Activated T-helper 1 cell treated with Interleukin-2 at 50 U/mL for 16 hours (primary cell): Measurements from ENCODE around the gene EFCAB8.

Experiments used
- DNase-seq: peaks from one replicate; pipeline ENCODE4 v3.0.0-alpha.2; 2020; ENCODE audit warnings: low read depth

The EFCAB8 gene

GRCh38 chr20:32986331-32986966, 127.7 kb downstream of the EFCAB8 start:
- DNase-seq, result no peak

DNA sequence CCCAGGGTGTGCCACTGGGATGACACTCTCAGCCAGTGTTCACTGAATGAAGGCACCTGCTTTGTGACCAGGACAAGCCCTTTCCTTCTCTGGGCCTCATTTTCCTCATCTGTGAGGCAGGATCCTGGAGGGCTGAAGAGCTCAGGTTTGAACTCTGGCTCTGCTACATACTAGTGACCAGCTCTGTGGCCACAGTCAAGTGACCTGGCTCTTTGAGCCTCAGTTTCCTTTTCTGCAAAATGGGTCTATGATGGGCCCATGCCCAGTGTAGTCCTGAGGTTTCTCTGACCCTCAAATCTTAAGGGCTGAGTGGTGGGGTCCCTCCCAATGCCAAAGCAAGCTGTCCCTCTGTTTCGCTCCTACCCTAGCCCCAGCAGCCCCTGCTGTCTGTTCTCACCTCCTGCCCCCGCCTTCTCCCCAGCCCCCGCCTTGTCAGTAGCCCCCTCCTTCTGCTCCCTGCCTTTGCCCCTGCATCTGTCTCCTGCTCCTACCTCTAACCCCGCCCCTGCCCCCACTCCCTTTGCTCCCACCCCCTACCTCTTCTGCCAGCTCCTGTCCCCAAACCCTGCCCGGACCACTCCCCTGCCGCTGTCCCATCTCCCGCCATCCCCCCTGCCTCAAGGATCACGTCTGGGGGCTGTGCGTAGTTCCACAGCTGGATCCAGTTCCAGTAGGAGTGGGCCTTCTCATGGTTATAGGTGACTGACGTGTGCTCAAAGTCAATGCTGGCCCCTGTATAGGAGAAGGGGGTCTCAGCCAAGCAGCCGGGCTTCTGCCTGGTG, 128.5 kb downstream of the EFCAB8 start:
- DNase-seq, result no peak

DNA sequence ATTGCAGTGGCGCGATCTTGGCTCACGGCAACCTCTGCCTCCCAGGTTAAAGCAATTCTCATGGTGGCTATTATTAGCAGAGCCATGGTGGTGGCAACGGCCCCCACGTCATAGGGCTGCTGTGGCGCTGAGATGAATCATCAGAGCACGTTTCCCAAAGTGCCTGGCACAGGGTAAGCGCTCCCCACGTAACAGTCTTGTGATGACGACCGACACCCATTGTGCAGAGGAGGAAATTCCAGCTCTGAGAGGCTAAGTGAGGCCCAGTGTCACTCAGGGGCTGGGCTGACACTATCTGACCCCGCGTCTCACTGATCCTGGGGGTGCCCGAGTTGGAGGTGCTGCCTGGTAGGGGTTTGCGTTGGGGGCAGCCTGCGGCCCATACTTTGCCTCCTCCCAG, 129.3 kb downstream of the EFCAB8 start:
- DNase-seq, result no peak

DNA sequence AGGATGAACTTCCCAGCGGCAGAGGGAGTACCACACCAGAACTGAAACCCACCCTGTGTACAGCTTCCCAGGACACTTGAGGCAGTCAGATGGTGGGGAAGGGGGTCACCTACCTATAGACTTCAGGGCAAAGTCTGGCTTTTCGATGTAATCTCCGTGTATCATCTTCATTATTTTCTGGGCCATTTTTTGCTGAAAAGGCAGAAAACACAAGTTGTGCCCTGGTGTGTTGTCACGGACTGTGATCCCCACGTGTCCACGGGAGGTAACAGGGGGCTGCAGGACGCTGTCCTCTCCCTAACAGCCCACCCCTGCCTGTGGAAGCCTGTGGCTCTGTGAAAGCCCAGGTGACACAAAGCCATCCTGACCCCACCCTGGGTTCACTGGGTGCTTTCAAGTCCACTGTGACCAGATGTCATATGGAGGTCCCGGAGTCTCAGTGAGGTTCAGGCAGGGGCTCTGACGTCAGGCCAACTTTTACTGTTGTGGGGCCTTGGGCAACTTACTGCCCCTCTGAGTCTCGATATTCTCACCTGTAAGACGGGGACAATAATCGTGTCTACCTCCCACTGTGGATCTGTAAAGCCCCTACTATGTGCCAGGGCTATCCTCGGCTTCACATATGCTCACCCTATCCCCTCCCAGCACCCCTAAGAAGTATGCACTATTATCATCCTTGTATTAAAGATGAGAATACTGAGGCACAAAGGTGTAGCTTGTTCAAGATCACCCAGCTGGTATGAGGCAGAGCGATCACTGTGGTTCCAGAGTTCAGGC, 131.0 kb downstream of the EFCAB8 start:
- no peak for DNase-seq

- no peak for DNase-seq
Measured at GRCh38 chr20:32990426-32990825, 131.7 kb downstream of the EFCAB8 start.

- no peak for DNase-seq
Measured at GRCh38 chr20:32991383-32991782, 132.7 kb downstream of the EFCAB8 start.

DNA sequence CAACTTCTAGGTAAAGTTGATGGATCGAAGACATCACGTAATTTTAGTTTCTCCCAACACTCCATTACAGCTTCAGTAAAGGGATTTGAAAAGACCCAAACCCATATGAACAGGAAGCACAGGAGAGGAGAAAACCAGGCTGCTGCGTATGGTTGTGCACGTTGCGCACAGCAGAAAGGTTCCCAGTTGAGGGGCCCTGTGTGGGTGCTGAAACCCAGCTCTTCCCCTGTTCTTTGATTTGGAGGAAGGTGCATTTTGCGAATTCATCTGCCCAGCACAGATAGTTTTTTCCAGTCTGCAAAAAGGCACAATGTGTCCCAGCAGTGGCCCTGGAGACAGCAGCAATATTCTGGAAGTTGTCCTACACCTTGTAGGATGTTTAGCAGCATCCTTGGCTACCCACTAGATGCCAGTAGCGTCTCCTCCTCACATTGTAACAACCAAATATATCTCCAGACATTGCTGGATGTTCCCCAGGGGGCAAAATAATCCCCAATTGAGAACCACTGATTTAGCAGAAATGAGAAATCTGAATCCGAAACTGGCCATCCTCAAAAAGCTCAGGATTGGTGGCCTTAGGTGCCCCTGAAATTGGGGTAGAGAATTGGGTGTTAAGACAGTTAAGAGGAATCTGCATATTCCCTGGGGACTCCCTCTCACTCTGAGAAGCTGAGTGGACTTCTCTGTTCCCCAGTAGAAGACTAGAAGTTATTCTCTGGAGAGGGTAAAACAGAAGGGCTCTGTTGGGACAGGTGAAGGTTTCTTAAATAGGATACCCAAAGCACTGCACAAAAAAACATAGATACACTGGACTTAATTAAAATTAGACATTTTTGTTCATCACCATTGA, 133.3 kb downstream of the EFCAB8 start:
- no peak for DNase-seq

DNA sequence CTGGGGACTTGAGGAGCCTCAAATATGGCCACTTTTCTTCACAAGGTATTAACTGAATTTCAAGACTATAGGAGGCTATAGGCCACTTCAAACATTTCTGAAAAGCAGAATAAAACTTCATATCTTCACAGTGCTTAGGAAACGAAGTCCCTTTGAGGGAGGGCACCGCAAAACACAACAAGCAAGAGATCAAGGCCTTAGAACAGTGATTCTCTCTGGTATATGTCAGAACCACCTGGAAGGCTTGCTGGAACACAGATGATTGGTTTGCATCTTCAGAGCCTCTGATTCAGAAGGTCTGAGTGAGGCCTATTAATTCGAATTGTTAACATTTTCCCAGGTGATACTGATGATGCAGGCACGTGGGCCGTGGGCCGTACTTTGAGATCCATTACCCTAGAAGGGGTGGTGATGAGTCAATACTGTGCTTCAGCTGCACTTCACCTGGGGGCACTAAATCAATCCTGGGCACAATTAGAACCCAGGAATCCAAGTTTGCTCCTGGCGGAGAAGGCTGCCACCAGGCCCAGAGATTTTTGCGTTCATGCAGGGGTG, 134.8 kb downstream of the EFCAB8 start:
- no peak for DNase-seq

DNA sequence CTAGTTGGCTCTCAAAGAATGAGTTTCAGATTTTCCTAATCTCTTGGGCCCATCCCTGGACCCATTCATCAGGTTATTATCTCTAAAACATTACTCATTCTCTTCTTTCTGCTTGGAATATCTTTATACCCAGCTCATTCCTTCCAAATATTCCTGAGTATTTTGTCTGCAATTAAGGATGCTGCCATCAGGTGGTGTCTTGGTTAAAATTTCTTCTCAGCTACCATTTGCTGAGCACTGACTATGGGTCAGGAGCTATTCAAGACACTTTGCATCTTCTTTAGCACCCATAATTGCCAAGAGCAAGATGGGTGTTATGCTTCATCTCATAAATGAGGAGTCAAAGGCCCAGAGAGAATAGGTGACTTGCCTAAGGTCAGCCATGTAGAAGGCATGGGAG, 137.1 kb downstream of the EFCAB8 start:
- no peak for DNase-seq

DNA sequence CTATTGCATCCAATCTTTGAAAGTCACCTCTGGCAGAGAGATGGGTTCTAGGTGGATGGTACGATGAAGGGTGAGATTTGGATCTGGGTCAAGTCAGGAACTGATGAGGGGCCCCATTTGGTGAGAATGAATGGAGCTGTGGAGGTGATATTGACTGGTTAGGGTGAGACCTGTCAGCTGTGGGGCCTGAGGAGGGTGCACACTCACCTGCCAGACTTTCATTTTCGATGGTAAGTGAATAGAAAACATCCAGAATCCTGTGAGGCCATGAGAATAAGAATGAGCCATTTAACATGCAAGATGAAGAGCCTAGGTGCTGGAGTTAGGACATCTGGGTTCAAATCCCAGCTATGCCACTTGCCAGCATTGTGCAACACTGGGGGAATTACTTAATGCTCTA, 138.7 kb downstream of the EFCAB8 start:
- no peak for DNase-seq

GRCh38 chr20:32999603-33000250, 141.0 kb downstream of the EFCAB8 start:
- no peak for DNase-seq

DNA sequence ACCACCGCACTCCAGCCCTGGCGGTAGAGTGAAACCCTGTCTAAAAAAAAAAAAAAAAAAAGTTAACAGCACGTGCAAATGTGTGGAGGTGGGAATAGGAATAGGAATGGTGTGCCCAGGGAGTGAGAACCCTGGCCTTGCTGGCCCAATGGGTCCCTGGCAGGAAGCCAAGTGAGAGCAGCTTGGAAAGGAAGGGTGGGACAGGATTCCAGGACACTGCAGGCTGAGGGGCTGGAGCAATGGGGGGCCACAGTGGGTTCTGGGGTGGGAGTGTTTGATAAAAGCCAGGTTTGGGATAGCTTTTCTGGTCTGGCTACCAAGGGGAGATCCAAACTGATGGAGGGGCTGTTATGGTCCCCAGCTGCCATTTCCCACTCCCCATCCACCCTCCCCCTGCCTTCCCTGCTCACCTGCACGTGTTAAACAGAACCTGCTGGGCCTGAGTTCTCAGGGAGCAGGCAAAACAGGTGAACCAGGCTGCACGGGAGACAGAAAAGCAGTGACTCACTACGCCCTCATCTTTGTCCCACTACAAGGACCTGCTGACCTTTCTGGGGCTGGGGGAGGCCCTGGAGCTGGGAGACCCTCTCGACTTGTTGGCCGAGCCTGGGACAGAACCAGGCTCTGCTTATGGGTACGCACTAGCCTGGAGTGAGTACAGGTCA, 142.2 kb downstream of the EFCAB8 start:
- DNase-seq, result no peak

- no peak for DNase-seq
Measured at GRCh38 chr20:33002087-33002808, 143.5 kb downstream of the EFCAB8 start.

DNA sequence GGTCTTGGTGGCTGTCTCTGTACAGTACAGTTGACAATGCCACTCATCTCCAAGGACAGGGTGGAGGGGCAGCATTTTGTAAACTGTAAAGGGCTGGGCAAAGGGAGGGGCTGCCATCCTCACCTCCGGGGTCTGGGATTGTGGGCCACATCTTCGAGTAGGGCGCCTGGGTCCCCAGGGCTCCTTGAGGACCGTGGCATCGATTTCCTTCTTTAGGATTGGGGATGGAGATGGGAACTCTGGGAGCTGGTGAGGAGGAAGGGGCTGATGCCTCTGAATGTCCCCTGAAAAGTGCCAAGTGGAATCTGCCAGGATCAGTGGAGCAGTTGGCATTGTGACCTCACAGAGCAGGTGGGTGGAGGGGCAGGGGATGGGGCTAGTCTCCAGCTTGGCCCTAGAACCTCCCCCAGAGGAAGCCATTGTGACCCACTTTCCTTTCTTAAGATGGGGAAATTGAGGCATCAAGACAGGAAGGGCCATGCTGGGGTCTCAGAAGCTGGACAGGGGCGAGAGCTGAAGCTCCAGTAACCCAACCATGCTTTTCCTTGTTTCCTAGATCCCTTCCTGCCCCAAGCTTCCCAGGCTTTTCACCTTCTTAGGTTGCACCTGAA, 145.5 kb downstream of the EFCAB8 start, which contains the start of gene SUN5:
Gene SUN5 (minus strand): TSS at position 293 of the 611 bp plus-strand sequence. CDS start 93 bp downstream, at position 200.
- DNase-seq, result no peak

DNA sequence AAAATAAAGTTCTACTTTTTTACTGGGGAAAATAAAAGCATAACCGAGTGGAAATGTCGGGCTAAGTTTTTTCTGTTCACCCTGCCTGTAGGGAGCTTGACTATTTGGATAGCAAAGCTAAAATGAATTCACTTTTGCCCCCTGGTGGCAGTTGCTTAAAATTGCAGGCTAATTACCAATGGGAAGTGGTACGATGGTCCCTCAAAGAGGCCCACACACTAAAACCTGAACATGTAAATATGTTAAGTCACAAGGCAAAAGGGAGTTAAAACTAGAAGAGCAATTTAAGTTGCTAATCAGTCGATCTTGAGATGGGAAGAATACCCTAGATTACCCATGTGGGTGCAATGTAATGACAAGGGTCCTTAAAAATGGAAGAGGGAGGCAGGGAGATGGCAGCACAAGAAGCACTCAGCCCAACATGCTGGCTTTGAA, 146.4 kb downstream of the EFCAB8 start:
- no peak for DNase-seq

GRCh38 chr20:33005908-33006775, 147.4 kb downstream of the EFCAB8 start:
- no peak for DNase-seq

- DNase-seq, result no peak
Measured at GRCh38 chr20:33006776-33007375, 148.2 kb downstream of the EFCAB8 start.
